HG03095 (cell line): ENCODE measurements around the gene WLS.

ENCODE experiments used
- ATAC-seq: cut with Tn5 transposase; IDR thresholded peaks from one replicate; pipeline ENCODE4 v1.9.1; 2021; ENCODE audit warnings: moderate library complexity; ENCODE audit not compliant: unreplicated experiment

Gene WLS

DNA sequence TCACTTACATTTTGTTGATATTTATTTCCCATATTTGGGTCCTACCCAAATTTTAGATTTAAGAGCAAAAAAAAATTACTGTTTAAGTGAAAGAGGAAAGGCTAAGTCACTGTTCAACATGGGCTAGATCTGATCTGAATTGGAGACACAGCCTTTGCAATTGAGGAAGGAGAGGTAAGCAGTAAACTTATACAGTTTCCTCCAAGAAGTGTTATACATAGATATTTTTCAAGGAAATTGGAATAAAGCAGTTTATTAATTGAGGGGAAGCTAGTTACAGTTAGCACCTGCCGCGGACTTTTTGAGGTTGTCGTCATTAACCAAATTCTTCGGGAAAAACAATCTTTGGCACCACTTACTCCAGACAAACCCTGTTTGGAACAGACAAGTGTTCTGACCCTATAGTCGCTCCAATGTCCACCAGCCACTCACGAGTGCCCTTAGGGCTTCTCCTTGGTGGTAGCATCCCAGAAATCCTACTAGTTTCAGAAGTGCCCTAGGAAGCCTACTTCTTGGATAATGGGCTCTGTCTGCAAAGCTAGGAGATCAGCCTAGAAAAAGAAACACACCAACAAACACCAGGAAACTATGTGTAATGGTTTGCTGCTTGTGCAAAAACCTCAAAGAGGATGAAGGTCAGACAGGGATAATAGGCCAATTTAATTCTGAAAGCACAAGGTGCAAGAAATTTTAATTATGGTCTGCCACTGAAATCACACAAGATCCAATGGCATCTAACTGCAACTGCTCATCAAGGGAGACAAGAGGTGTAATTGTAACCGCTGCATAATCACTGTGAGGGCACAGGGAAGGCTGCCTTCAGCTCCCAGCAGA is 2.5 kb downstream of the WLS start:
- no peak for ATAC-seq

DNA sequence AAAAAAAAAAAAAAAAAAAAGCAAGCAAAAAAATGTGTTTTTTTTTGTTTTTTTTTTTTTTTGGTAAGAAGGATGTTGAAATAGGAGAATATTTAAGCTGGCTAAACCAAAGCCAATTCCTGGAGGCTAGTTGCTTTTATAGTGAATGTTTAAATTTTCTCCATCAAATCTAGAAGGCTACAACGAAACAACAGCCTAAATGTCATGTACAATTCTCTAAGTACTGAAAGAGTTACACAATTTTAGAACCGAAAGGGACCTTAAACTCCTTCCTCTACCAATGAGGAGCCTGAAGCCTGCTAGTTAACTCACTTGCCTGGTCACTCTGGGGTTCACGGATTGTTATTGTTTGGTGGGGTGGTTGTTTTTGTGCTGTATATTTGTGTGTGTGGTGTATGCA is 3.5 kb downstream of the WLS start:
- ATAC-seq, result no peak

DNA sequence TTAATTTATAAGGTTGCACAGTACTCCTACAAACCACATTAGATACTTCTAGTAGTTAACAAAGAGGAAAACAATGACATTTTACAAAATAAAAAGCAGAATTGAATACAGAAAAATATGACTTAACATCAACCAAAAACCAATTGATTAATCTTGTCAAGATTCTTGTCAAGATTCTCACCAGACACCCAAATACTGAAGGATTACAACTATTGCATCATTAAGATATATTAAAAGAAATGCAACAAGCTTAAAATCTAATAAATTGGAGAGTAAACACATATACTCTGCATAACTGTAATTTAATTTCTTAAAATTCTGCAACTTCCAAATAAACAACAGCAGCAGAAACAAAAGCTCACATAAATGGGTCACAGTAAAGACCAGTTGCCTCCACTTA is 4.7 kb downstream of the WLS start:
- ATAC-seq, result no peak

- no peak for ATAC-seq
Measured at GRCh38 chr1:68225781-68226180, 6.5 kb downstream of the WLS start.

GRCh38 chr1:68223687-68224086 is 8.6 kb downstream of the WLS start:
- no peak for ATAC-seq

- no peak for ATAC-seq
Measured at GRCh38 chr1:68221980-68222373, 10.3 kb downstream of the WLS start.

- no peak for ATAC-seq
Measured at GRCh38 chr1:68221001-68221979, 11.0 kb downstream of the WLS start.

DNA sequence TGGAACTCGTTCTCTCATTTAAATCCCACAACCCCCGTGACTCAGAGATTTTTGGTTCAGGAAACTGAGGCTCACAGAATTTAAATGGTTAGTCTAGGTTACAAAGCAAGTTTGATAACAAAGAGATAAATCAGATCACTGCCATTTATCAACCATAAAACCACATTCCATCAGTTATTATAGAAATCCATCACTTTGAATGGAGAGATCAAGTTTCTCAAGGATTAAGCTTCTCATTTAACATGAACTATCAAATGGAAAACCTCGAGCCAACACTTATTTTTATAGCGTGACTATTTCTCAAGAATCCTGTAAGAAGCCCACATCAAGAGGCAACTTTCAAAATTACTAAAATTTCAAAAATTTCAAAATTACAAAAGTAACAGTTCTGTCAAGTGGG is 11.9 kb downstream of the WLS start:
- ATAC-seq, result no peak

GRCh38 chr1:68218490-68218889 is 13.8 kb downstream of the WLS start:
- ATAC-seq, result no peak

DNA sequence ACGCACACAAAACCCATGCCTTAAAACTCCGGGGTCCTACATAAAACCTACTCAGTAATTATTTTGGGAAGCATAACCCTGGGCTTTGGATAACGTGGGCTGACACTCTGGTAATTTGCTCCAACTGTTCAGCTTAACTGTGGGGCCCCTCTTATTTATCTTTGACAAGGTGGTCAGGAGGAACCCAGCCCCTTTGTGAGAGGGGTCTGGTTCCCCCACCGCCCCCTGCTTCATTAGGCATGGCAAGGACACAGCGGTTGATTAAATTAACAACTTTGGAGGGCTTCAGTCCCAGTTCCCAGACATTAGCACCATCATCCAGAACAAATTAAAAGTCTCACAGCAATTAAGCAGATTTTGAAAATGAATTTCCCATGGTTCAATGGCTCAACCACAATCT is 14.7 kb downstream of the WLS start:
- no peak for ATAC-seq

- no peak for ATAC-seq
Measured at GRCh38 chr1:68217060-68217554, 15.2 kb downstream of the WLS start.

DNA sequence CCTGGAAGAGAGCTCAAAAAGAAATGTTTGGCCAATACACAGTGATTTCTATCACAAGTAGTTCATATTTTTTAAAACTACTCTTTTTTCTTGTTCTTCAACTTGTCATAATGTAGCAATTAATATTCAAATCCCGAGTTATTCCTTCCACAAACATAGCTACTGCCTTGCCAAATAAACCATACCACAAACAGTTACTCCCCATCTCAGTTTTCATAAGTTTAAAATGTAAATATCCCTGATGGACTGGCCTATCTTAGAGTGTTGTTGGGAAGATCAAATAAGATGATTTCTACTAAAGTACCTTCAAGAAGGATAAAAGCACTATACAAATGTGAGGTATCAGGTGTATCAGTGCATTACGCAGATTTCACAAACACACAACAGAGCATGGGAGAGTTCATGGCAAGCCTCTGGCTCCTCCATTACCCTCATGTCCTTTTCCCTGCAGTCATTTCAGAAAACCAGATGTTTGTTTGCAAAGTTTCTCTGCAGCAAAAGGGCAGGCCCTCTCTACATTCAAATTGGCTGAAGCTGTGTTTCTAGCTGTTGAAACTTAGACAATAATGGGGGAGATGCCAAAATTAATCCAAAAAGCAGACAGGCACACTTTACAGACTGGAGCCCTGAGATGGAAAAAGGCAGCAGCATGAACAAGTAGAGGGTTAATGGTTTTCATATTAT is 16.1 kb downstream of the WLS start:
- no peak for ATAC-seq

DNA sequence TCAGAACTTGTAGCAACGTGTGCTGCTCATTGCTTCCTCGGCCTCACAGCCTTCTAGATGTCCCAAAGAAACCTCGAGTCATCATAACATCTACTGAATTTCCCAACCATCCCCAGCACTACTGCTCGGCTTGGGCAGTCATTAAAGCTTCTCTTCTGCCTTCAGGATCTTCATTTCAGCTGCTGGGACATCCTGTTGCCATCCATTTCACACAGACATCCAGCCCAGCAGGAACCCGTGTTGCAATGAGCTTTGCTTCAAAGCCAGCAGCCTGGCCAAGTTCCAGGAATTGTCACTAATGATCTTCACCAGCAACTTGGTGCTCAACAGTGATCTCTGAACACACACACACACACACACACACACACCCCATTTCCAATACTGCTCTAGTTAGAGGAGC is 18.5 kb downstream of the WLS start:
- no peak for ATAC-seq

DNA sequence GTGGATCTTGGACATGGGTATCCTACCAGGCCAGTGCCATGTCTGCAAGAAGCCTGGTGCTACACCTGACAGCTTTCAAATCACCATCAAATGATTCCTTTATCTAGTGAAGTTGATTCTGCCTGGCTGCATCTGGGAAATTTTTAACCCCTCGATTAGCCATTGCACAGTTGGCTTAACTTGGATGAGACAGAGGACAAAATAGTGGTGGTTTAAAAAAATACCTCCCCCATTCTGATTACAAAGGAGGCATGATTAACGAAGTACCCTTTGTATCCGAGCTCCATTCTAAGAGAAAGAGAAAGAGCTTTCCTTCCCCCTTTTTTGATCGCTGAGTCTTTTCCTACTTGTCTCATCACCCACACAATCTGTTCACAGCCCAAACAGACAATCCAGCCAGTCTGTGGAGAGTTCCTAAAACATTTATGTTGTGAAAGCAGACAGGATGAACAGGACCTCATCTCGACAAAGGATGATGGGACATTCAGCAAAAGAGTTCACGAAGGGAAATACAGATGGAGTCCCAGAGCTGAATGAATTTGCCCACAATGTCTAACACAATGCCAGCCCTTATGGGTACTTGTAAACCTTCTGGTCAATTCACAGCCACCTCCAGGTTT is 20.5 kb downstream of the WLS start:
- ATAC-seq, result no peak

DNA sequence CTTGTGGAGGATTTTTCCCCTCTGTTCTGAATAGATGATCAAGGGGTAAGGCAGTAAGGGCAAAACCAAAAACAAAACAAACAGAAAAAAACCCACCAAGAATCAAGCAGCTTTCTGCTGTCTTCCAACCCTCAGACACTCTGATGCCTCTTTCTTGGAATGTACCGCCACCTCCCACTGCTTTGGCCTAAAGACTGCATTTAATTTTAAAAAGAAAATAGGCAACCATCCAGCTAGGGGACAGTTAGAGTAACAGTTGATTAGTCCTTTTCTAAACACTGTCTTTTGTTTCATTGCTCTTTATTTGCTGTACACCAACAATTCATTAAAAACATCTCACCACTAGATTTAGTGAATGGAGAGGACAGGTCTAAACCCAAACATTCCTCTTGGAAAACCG is 21.5 kb downstream of the WLS start:
- ATAC-seq, result no peak

DNA sequence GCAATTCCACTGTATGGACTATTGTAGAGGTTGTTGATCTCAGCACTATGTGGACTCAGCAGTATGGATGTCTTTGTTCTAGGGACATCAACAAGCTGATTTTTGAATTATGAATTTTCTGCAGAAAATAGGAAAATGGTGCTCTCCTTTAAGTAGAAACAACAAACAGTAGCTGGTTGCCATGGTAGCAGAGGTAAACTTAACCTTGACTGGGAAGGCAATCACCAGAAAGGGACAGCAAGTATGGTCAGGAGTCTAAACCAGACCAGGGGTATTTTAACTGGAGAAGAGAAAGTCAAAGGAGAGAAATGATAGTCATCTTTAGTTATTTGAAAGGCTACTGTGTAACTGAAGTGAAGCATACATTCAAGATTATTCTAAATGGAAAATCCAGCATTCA is 22.3 kb downstream of the WLS start:
- no peak for ATAC-seq

GRCh38 chr1:68206848-68207689 is 25.3 kb downstream of the WLS start:
- ATAC-seq, result no peak

DNA sequence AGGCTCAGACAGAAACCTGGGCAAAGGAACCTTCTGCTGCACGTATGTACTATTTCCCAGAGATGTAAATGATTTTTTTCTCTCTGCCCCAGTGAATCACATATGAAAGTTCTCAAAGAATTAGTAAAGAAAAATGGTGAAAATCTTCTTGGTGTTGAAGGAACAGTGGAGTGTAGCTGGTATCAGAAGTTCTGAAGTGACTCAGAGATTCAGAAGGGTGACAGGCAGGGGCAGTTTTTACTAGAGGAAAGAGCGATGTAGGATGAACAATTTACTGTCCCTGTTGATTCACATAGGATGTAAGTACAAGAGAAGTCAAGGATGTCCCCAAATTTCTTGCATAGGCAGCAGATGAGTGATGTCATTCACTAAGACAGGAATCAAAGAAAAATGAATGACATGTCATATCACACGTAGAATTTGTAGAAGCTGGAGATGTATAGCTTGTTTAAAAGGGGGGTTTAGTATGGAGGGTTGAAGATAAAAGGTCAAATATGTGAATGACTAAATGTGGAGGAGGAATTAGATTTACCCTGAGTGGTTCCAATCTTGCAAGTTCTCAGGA is 26.4 kb downstream of the WLS start:
- no peak for ATAC-seq

DNA sequence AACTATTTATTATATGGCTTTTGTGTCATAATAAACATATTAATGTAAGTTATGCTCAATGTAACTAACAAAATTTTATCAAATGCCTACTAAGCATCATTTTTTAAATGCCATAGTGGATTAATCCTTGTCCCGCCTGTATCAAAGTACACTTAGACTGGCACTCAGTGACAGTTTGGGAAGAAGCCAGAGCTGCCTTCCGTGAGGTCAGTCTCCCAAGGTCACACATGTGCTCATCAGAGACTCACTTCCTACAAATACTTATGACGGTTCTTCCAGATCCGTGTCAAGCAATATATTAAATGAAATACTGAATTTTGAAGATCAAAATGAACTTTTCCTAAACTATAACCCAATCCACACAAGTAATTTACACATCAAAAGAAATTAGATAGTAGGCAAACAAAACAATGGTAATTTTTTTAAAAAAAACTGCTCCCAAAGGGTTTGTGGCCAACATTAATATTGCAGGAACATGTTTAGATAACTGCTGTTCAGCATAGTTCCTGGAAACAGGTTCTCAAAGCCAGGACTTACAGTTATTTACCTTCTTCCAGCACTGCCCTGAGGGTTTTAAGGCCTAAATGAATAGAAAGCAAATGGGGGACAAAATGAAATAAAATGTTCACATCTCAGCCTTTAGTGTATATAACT is 27.2 kb downstream of the WLS start:
- no peak for ATAC-seq
